OCI-LY7 (cell line): ENCODE data around the gene TMEM223.

Source experiments
- EZH2phosphoT487 ChIP-seq: fragments of 200-600 bp; sonication (generic); IDR thresholded peaks from 2 replicates; pipeline ENCODE4 v1.6.1; 2018; ENCODE audit warnings: low read depth, borderline replicate concordance, mild to moderate bottlenecking, mixed run types, antibody characterized with exemption, low read length, moderate library complexity, mixed read lengths
- TF ChIP-seq, protein P1 (sequence below): fragments of 200-600 bp; sonication (generic); conservative IDR thresholded peaks from 2 replicates; pipeline ENCODE4 v1.5.1; 2014; ENCODE audit warnings: mild to moderate bottlenecking, antibody characterized with exemption, low read length, moderate library complexity, mixed read lengths

DNA sequence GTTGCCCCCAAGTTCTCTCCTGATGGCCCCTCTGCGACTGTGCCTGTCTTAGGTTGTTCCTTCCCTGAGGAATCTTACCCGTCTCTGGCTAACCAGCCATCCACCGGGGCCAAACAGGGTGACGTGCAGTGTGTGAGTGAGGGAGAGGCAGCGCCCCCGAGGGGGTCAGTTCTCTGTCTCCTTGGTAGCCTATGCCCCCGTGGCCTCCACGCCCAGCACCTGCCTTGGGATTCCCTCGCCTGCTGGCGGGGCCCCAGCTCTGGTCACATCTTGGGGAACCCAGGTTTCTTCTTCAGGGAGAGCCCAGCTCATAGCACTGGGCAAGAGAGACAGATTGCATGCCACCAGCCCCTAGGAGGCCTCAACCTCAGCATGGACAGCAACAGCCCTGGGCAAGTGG lies 7.7 kb upstream of the TMEM223 start:
- TF ChIP-seq, protein P1, sequence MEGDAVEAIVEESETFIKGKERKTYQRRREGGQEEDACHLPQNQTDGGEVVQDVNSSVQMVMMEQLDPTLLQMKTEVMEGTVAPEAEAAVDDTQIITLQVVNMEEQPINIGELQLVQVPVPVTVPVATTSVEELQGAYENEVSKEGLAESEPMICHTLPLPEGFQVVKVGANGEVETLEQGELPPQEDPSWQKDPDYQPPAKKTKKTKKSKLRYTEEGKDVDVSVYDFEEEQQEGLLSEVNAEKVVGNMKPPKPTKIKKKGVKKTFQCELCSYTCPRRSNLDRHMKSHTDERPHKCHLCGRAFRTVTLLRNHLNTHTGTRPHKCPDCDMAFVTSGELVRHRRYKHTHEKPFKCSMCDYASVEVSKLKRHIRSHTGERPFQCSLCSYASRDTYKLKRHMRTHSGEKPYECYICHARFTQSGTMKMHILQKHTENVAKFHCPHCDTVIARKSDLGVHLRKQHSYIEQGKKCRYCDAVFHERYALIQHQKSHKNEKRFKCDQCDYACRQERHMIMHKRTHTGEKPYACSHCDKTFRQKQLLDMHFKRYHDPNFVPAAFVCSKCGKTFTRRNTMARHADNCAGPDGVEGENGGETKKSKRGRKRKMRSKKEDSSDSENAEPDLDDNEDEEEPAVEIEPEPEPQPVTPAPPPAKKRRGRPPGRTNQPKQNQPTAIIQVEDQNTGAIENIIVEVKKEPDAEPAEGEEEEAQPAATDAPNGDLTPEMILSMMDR, result no peak
- no peak for TF ChIP-seq EZH2phosphoT487
